ENCODE results near the gene ANKRD9.

Gene ANKRD9

GRCh38 chr14:102495491-102496330 is 13.9 kb downstream of the ANKRD9 start:
- TF ChIP-seq TAF1 (IDR thresholded peaks at IDR 0.05; ENCODE audit: low read depth) (no peak), NFIC (IDR thresholded peaks at IDR 0.05) (no peak)

- no peak for TF ChIP-seq MAX (IDR thresholded peaks at IDR 0.05)
Observed at GRCh38 chr14:102493585-102493984, 16.0 kb downstream of the ANKRD9 start.

- TF ChIP-seq TEAD4 (IDR thresholded peaks at IDR 0.05) = no peak
- TF ChIP-seq EP300 (IDR thresholded peaks at IDR 0.05; ENCODE audit: borderline replicate concordance) = no peak
- TF ChIP-seq CREB1 (IDR thresholded peaks at IDR 0.05; ENCODE audit: low read depth) = no peak
Observed at GRCh38 chr14:102493096-102493495, 16.5 kb downstream of the ANKRD9 start.

GRCh38 chr14:102492531-102492910 is 17.1 kb downstream of the ANKRD9 start:
- TF ChIP-seq TAF1 (IDR thresholded peaks at IDR 0.05; ENCODE audit: low read depth) (no peak), ZBTB7A (IDR thresholded peaks at IDR 0.05; ENCODE audit: low read depth) (no peak), FOXM1 (IDR thresholded peaks at IDR 0.05; ENCODE audit: borderline replicate concordance, low read depth) (no peak), NFIC (IDR thresholded peaks at IDR 0.05) (no peak), TCF12 (IDR thresholded peaks at IDR 0.05; ENCODE audit: low read depth) (no peak), EGR1 (IDR thresholded peaks at IDR 0.05) (no peak), EP300 (IDR thresholded peaks at IDR 0.05; ENCODE audit: borderline replicate concordance) (no peak), CEBPB (IDR thresholded peaks at IDR 0.05) (no peak)

- TF ChIP-seq EP300 (IDR thresholded peaks at IDR 0.05; ENCODE audit: borderline replicate concordance) = no peak
- no peak for TF ChIP-seq ZBTB7A (IDR thresholded peaks at IDR 0.05; ENCODE audit: low read depth)
- no peak for TF ChIP-seq USF1 (IDR thresholded peaks at IDR 0.05)
- no peak for TF ChIP-seq CREB1 (IDR thresholded peaks at IDR 0.05; ENCODE audit: low read depth)
- no peak for TF ChIP-seq REST (IDR thresholded peaks at IDR 0.05; ENCODE audit: low read depth)
- TF ChIP-seq NFIC (IDR thresholded peaks at IDR 0.05) = no peak
Observed at GRCh38 chr14:102491786-102492530, 17.6 kb downstream of the ANKRD9 start.

GRCh38 chr14:102491366-102491765 is 18.2 kb downstream of the ANKRD9 start:
- no peak for TF ChIP-seq TCF12 (IDR thresholded peaks at IDR 0.05; ENCODE audit: low read depth)
- no peak for TF ChIP-seq TAF1 (IDR thresholded peaks at IDR 0.05; ENCODE audit: low read depth)
- TF ChIP-seq TEAD4 (IDR thresholded peaks at IDR 0.05) = no peak
- no peak for TF ChIP-seq YY1 (IDR thresholded peaks at IDR 0.05; ENCODE audit: low read depth)
- no peak for TF ChIP-seq CEBPB (IDR thresholded peaks at IDR 0.05)
- no peak for TF ChIP-seq USF1 (IDR thresholded peaks at IDR 0.05)
- no peak for TF ChIP-seq FOXM1 (IDR thresholded peaks at IDR 0.05; ENCODE audit: borderline replicate concordance, low read depth)
- no peak for TF ChIP-seq REST (IDR thresholded peaks at IDR 0.05; ENCODE audit: low read depth)
- TF ChIP-seq EGR1 (IDR thresholded peaks at IDR 0.05) = no peak
- no peak for TF ChIP-seq RAD21 (IDR thresholded peaks at IDR 0.05; ENCODE audit: low read depth)

GRCh38 chr14:102490456-102490855 is 19.1 kb downstream of the ANKRD9 start:
- TF ChIP-seq FOXM1 (IDR thresholded peaks at IDR 0.05; ENCODE audit: borderline replicate concordance, low read depth) (no peak), REST (IDR thresholded peaks at IDR 0.05; ENCODE audit: low read depth) (no peak), USF1 (IDR thresholded peaks at IDR 0.05) (no peak), TAF1 (IDR thresholded peaks at IDR 0.05; ENCODE audit: low read depth) (no peak), CREB1 (IDR thresholded peaks at IDR 0.05; ENCODE audit: low read depth) (no peak), MAX (IDR thresholded peaks at IDR 0.05) (no peak), TEAD4 (IDR thresholded peaks at IDR 0.05) (no peak), ZBTB7A (IDR thresholded peaks at IDR 0.05; ENCODE audit: low read depth) (no peak), YY1 (IDR thresholded peaks at IDR 0.05; ENCODE audit: low read depth) (no peak), TCF12 (IDR thresholded peaks at IDR 0.05; ENCODE audit: low read depth) (no peak), RAD21 (IDR thresholded peaks at IDR 0.05; ENCODE audit: low read depth) (no peak)

Data from Ishikawa (cell line).